ENCODE results near the gene GNG7. TPM values are rescaled to one million over a fixed set of nuclear protein-coding genes. Genes with fewer than 3 reads are reported as not detected.
"Not testable (repeated sequence)": the region's sequence is repeated elsewhere in the genome, so short reads cannot be mapped to it uniquely, and the experiment has no call there.

GNG7 gene
- total and polyA plus RNA-seq, 8 donors, result 4.0 to 8.8 (median 6.0) TPM

DNA sequence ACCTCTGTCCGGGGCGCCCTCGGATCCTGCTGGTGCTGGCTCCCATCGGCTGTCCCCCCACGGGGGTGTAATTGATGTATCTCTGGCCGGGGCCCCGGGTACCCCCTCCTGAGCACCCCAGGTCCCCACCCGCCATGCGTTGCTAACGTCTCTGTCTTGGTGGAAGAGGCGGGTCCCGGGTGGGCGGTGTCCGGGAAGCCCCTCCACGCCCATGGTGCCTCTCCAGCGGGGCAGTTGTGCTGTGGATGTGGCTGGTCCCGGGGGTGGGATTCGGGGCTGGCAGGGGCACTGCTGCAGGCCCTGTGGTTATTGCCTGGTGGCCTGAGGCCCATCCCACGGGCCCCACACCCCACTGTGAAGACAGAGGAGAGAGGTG, 13.8 kb upstream of the GNG7 start:
- H3K27ac ChIP-seq, result no peak overlapping the region
- no peak overlapping the region for H3K4me3 ChIP-seq
- no peaks in the 10 kb centered on the region for H3K27me3 ChIP-seq
- TF ChIP-seq, protein P1, sequence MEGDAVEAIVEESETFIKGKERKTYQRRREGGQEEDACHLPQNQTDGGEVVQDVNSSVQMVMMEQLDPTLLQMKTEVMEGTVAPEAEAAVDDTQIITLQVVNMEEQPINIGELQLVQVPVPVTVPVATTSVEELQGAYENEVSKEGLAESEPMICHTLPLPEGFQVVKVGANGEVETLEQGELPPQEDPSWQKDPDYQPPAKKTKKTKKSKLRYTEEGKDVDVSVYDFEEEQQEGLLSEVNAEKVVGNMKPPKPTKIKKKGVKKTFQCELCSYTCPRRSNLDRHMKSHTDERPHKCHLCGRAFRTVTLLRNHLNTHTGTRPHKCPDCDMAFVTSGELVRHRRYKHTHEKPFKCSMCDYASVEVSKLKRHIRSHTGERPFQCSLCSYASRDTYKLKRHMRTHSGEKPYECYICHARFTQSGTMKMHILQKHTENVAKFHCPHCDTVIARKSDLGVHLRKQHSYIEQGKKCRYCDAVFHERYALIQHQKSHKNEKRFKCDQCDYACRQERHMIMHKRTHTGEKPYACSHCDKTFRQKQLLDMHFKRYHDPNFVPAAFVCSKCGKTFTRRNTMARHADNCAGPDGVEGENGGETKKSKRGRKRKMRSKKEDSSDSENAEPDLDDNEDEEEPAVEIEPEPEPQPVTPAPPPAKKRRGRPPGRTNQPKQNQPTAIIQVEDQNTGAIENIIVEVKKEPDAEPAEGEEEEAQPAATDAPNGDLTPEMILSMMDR (IDR thresholded peaks at IDR 0.05), result no peak
- no peaks in the 10 kb centered on the region for H3K9me3 ChIP-seq
- DNase-seq, result peak in 1 of 6 donors; percentile 64
- 95% methylated on average over 16 to 19 of the region's 19 CpGs for WGBS, 2 donors
- peaks cover 0 to 4% (median 0%) of the 10 kb centered on the region in 3 donors for H3K4me1 ChIP-seq
- no peak for ATAC-seq
- intact Hi-C loops (cut with DNase I), result no loop called here
- H3K36me3 ChIP-seq, result no peaks in the 10 kb centered on the region
- no peak for FAIRE-seq

DNA sequence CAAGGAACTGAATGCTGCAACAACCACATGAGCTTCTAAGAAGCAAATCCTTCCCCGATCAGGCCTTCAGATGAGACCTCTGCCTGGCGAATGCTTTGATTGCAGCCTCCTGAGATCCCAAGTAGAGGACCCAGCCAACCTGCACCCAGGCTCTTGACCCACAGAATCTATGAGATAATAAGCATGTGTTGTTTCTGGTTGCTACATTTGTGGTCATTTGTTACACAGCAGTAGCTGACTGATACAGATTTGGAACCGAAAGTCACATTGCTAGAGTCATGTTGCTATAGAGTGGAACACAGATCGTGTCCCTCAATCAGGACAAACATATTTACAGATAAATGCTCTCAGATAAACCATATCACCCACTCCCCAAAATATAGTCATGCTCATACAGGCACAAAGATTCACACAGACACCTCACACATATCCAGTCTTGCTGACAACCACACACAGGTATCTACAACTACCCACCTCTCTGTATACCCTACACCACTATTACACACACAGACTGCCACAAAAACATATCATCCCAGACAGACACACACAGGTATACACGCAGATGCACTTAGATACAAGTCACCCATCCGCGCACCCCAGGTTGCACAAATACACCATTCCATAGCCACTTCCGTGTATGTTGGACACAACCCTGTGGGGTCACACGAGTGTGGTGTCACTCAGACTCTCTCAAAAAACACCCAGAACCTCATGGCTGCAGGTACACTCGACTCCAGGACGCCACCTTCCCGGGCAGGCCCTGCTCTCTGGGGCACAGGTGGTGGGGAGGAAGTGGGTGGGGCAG, 13.2 kb upstream of the GNG7 start:
- TF ChIP-seq, protein P1 (IDR thresholded peaks at IDR 0.05), result no peak
- DNase-seq, result no peak
- intact Hi-C loops (cut with DNase I), result no loop called here
- H3K27me3 ChIP-seq, result no peaks in the 10 kb centered on the region
- H3K9me3 ChIP-seq, result no peaks in the 10 kb centered on the region
- no peak for FAIRE-seq
- H3K4me1 ChIP-seq, result peaks cover 0 to 4% (median 0%) of the 10 kb centered on the region in 3 donors
- ATAC-seq, result no peak
- H3K36me3 ChIP-seq, result no peaks in the 10 kb centered on the region
- H3K4me3 ChIP-seq, result no peak overlapping the region
- WGBS, 2 donors, result 96 to 97% methylated on average over 12 of the region's 12 CpGs
- H3K27ac ChIP-seq, result no peak overlapping the region

GRCh38 chr19:2714531-2715269, 12.2 kb upstream of the GNG7 start:
- Histone ChIP-seq H3K27ac (no peak overlapping the region), H3K36me3 (no peaks in the 10 kb centered on the region), H3K27me3 (no peaks in the 10 kb centered on the region), H3K4me1 (no peaks in the 10 kb centered on the region), H3K4me3 (no peak overlapping the region), H3K9me3 (no peaks in the 10 kb centered on the region)
- ATAC-seq (no peak), DNase-seq (peak in 2 of 6 donors; percentile 33 to 46), FAIRE-seq (no peak)
- intact Hi-C loops (cut with DNase I), result no loop called here
- TF ChIP-seq, protein P1 (IDR thresholded peaks at IDR 0.05), result no peak
- 68 to 75% methylated on average over 15 to 16 of the region's 16 CpGs for WGBS, 2 donors

DNA sequence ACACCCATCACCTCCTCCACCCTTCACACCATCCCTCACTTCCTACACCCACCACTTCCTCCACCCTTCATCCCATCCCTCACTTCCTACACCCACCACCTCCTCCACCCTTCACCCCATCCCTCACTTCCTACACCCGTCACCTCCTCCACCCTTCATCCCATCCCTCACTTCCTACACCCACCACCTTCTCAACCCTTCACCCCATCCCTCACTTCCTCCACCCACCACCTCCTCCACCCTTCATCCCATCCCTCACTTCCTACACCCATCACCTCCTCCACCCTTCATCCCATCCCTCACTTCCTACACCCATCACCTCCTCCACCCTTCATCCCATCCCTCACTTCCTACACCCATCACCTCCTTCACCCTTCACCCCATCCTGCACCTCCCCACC, 11.6 kb upstream of the GNG7 start:
- H3K27ac ChIP-seq; ATAC-seq; H3K9me3 ChIP-seq; DNase-seq; H3K27me3 ChIP-seq; H3K4me3 ChIP-seq; H3K36me3 ChIP-seq; intact Hi-C loops (cut with DNase I); FAIRE-seq; H3K4me1 ChIP-seq: not testable (repeated sequence)
- WGBS, 2 donors, result 64 to 75% methylated on average over 1 of the region's 1 CpG

DNA sequence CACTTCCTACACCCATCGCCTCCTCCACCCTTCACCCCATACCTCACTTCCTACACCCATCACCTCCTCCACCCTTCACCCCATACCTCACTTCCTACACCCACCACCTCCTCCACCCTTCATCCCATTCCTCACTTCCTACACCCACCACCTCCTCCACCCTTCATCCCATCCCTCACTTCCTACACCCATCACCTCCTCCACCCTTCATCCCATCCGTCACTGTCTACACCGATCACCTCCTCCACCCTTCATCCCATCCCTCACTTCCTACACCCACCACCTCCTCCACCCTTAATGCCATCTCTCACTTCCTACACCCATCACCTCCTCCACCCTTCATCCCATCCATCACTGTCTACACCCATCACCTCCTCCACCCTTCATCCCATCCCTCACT, 10.7 kb upstream of the GNG7 start:
- DNase-seq; H3K27ac ChIP-seq; intact Hi-C loops (cut with DNase I); ATAC-seq; H3K36me3 ChIP-seq; H3K27me3 ChIP-seq; H3K4me3 ChIP-seq; H3K4me1 ChIP-seq; FAIRE-seq; H3K9me3 ChIP-seq: not testable (repeated sequence)
- WGBS, 2 donors, result 88 to 96% methylated on average over 3 of the region's 3 CpGs

DNA sequence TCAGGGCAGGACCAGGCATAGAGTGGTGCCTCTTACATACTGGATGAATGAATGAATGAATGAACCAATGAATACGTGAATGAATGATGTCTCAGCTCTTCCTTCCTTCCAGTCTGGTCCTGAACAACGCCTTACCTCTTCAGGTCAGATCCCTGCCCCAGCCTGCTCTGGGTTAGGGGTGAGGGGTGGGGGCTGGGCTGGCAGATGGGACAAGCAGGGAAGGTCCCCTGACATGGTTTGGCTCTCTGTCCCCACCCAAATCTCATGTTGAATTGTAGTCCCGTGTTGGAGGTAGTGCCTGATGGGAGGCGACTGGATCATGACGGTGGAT, 9.3 kb upstream of the GNG7 start:
- Histone ChIP-seq H3K27ac (no peak overlapping the region), H3K4me3 (no peak overlapping the region), H3K27me3 (no peaks in the 10 kb centered on the region), H3K36me3 (no peaks in the 10 kb centered on the region), H3K4me1 (no peaks in the 10 kb centered on the region), H3K9me3 (no peaks in the 10 kb centered on the region)
- TF ChIP-seq, protein P1 (IDR thresholded peaks at IDR 0.05), result no peak
- intact Hi-C loops (cut with DNase I), result no loop called here
- no peak for FAIRE-seq
- no peak for ATAC-seq
- DNase-seq, result no peak
- 68 to 76% methylated on average over 5 of the region's 5 CpGs for WGBS, 2 donors

All from pancreas (tissue), 10 donors.